Activated effector memory CD4-positive, alpha-beta T cell treated with anti-CD3 and anti-CD28 coated beads, Interleukin-2, amount 50 U/mL, for 16 hours (primary cell): ENCODE data around the gene LPAR3.
A peak's percentile ranks its signal among the peaks of the same experiment; 100 is the strongest.

Experiments
- DNase-seq: peaks from one replicate; pipeline ENCODE4 v3.0.0-alpha.2; 2020

LPAR3 gene

DNA sequence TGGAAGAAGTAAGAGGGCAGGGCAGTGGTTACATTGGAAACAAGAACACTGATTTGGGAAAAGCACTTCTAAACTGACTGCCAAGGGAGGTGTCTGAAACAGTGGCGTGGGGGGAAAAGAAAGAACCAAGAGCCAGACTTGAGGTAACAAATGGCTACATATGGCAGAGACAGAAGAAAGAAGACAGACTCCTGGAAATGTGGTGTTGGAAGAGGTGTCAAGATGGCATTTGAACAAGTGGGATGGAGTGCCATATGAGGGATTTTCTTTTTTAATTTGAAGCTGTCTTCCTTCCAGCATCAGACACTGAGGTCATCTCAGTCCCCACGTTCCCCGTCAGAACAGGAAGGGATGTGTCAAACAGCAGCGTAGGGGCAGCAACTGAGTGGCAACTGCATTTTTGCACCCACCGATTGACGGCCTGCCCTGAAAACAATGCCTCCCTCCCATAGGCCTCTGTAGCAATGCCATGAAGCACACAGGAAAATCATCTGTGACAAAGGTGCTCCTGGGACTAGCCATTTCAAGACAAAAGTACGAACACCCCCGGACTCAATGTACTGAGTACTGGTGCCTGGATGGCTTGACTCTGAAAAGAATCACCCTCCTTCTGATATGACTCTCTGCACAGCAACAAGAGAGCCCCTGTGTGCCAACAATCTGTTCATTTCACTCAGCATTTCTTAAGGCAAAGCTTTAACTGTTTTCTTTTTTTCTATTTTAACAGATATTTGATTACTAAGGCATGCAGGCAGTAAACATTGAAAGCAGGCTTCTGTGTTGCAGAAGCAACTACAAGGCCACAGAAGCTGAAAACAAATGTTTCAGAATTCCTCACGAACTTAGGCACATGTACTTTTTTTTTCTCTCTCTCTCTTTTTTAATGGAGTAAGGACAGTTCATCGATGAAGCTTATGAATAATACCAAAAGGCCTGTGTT, 37.0 kb downstream of the LPAR3 start:
- no peak for DNase-seq

DNA sequence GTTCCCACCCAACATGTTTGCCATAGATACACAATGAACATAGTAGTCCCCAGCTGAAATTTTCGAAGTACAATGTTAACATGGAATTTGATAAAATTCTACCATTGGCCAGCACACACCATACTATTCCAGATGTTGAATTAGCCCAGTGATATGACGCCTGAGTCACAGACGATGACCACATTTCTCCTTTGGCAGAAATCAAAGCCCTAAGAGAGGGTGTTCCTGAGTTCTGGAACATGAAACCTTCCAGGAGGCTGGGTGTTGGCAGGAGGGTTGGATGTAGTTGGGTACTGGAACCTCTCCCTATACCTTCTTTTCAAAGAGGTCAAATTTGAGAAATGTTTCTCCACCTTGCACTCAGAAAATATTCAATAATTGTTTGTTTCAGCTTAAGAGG, 37.8 kb downstream of the LPAR3 start:
- no peak for DNase-seq

DNA sequence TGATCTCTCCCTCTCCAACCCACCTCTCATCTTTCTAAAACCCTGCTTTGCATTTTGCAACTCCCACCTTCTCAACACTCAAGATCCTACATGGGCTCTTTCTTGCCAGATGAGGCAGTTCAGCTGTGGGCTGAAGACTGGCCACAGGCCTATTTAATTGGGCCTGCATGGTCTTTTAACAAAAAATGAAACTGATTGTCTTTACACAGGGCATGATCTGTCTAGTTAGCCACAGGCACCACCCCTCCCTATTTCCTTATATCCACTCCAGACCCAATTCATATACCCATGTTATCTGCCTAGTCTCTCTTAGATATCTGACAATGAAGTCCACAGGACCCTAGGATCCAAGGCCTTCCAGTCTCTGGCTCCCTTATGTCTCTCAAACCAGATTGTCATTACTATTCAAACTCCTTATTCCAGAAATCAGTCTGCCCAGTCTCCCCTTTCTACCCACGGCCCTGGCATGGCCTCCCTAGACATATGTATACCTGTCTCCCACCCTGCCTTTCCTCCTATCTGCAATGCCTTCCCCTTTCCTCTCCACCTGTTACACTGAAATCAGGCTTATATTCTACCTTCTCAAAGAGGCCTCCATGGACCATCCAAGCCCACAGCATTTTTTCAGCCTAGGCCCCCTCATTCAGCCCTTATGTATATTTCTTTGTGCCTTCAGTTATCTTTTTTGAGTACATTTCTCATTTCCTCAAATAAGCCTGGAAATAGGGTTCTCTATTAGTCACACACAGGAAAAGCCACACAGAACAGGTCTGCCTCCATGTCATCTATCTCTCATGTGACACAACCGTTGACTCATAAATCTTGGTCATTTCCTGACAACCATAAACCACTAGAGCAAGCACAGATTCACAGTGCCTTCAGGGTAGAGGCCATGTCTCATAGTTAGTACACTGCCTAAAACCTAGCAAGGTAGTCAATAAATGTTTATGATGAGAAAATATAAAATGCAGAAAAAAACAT, 39.0 kb downstream of the LPAR3 start:
- no peak for DNase-seq

DNA sequence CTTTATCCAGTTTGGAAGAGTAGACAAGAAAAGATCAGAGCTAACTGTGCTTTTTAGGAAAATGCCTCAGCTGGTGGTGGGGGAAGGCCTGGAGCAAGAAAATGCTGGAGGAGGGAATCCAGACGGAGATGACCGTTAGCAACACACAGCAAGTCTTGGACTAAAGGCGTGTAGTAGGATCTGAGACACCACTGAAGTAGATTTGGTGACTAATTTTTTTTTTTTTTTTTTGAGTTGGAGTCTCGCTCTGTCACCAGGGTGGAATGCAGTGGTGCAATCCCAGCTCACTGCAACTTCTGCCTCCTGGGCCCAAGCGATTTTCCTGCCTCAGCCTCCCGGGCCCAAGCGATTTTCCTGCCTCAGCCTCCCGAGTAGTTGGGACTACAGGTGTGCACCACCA, 41.2 kb downstream of the LPAR3 start:
- no peak for DNase-seq

DNA sequence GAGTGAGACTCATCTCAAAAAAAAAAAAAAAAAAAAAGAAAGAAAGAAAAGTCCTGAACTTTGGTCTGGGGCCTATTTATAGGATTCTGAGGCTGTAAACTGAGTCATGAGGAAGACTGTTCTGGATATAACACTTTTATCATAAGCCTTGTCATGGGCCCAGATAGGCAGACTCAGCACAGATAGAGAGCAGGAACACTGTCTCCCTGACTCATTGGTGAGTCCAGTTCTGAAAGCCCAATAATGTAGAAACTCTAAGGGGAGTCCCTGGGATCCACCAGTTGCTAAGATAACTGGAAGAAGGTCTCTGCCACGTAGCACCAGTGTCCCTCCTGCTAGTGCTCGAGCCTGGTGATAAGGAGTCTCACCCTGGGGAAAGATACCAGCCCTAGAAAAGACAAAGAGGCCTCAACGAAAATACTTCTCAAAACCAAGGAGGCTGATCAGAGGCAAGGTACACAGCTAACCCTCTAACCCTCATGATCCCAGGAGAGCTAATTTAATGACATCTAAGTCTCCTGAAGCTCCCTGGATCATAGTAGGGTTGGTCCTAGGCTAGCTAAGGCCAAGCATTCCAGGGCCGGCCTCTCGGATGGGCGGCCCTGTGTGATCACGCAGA, 43.5 kb downstream of the LPAR3 start:
- no peak for DNase-seq

DNA sequence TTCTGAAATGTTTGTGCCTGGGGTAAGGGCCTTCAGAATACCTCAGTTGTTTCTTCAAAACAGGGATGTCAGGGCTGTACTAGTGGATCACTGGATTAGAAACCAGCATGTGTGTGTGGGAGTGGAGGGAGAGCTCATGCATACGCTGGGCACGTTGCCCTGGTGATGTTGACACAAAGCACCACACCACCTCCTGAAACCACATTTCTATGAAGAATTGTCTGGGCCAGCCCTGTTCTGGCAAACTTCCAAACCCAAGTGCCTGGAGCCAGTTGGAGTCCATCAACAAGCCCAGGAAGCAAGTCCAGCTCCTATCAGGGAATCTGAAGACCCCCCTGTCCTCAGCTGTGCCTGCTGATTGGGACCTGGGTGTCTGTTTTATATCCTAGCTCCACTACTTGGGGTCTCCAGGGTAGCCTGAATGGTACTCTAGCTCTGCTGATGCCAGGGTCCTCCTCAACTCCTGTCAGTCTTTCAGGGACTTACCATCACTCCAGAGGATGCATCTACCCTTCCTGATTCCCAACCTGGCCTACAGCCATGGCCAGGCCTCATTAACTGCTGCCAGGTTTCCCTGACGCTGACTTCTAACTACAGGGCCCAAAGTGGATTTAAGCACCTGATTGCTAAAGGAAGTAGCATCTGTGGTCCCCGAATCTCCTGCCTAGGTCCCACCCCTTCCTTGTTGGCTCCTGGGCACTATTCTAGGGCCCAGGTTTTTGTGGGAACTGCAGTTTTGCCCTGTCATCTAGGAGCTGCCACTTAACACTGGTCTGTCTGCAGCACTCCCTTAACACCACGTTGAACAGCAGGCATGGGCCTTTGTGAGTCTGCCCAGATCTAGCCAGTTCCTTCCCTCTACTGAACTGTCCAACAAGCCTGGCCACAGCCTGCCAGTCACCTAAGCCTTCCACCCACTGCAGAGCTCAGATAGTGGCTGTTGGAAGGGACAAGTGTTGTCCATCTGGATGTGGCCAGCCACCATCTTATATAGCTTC, 45.5 kb downstream of the LPAR3 start:
- peak; percentile 66 for DNase-seq

DNA sequence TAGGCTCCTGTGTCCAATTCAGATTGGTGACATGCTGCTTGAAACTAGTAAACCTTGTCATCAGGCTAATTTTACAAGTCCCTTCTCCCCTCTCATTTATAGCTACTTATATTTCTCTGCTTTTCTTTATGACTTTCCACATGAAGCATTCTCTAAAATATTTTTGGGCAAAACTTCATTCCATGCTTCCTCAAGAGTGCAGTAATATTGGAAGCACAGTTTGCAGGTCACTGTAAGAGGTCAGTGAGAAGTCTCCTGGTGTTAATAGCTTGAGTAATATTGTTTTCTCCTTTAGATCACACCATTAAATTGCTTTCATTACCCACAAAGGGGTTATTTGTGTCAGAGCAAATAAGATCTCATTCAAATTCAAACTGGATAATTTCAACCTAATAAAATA, 46.6 kb downstream of the LPAR3 start:
- DNase-seq: no peak

DNA sequence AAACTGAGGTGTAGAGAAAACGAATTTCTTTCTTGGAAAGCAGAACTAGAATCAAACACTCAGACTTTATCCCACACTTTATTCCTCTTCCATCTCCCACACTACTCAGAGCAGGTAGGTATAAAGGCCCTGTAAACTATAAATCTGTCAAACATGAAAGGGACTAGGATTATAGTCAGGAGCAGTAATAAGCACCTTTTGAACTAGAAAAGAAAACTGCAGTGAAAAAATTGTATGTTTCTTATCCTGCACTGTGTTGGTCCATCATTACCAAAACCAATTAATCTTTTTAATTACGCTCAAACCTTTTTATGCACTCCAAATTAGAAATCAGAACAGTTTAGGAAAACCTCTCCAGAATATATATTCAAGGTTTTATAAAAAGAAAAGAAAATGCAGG, 47.6 kb downstream of the LPAR3 start:
- DNase-seq: no peak

DNA sequence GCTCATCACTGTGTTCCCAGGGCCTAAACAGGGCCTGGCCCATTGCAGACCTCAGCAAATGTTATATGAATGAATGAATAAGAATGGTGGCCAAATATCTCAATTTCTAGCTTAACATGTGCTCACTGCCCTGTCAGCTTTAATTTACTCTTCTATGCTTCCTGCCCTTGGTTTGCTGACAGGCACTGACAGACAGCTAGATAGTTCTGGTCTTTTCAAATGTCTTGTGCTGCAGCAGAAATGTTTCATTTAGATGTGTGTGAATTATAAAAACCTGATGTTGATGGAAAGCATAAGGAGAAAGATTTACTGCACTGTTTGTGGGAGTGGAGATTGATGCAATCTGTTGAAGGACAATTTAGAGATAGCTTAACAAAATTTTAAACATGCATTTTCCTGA, 48.9 kb downstream of the LPAR3 start:
- DNase-seq: no peak

DNA sequence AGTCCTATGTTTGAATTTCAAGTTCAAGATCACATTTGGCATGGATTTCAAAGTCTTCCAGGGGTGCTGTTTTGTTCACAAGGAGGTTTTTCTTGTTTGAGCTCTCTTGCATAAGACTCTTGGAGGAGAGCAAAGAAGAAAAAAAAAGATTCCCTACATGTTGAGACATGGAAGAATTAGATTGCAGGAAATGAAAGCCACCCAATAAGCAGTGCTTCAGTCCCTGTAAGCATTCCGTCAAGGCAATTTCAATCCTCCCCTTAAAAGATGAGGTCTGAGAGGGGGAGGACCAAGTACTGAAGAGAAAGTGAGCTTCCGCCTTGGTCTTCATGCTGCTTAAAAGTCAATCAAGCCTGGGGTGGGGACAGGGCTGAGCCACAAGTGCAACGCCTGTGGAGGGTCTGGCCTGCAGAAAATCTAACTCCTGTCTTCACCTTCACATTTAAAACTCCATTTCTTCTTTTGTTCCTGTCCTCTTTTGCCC, 50.2 kb downstream of the LPAR3 start:
- no peak for DNase-seq

DNA sequence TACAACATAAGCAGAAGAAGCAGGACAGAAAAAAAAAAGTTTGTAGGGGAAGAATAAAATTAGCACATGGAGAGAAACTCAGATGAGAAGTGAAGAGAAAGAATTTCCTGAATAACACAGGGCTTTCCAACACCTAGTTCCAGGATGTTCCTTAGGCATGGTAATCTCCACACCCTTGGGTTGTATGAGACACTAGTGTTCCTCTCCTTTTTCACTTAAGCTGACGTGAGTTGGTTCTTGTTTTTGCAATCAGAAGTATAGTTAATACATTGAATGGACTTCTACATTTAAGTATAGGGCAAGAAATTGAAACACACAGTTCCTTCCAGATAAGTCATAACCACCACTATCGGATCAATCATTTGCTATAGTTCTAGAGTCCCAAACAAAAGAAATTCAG, 51.0 kb downstream of the LPAR3 start:
- no peak for DNase-seq

DNA sequence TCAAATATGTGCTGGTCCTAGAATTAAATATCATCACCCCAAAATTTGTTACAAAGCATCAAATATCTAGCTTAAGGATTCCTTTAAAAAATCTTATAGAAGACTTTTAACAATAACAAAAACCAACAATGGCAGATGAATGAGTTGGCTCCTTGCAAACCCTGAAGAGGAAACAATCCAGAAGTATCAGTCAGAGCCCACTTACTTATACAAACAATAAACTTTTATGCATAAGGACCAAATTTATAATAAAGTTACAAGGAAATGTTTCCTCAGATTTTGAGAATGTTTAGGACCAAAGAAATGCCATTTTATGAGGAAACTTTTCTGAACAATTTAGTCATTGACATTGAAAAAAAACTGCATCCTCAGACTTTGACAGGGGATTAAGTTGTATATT, 52.7 kb downstream of the LPAR3 start:
- DNase-seq: no peak

DNA sequence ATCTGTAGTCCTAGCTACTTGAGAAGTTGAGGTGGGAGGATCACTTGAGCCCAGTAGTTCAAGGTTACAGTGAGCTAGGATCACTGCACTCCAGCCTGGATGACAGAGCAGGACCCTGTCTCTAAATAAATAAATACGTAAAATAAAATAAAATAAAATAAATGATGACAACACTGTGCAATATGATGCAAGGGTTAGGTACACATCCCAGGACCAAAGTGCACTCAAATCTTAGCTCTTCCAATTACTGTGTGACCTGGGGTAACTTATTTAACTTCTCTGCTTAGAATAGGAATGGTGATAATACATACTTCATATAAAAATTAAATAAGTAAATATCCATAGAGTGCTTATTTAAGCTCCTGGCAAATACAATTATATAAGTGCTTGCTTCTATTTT, 53.5 kb downstream of the LPAR3 start:
- DNase-seq: no peak

DNA sequence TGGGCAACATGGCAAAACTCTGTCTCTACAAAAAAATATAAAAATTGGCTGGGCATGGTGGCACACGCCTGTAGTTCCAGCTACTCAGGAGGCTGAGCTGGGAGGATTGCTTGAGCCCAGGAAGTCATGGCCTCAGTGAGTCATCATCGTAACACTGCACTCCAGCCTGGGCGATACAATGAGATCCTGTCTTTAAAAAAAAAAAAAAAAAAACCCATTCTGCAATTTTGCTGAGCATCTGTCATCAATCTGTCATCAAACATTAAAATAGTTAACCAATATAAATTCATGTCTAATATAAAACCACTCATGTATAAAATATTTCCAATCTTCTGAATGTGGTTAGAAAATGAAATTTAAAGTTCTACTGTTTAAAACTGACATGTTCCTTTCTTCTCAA, 56.9 kb downstream of the LPAR3 start:
- no peak for DNase-seq

DNA sequence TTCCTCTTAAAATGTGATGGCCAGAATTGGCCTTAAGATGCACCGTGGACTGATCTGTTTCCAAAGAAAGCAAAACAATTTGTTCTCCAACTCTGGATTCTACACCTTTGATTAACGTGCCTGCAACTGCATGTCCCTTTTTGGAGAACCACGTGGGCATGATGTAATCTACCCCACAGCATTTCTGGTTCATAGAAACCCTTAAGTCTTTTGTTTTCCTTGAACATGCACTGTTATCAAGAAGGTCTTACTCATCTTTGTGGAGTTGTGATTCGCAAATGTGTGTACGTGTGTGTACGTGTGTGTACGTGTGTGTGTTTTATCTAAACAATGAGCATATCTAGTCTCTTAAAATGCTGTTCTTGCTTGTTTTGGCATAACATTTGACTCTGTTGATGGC, 57.8 kb downstream of the LPAR3 start:
- DNase-seq: no peak

DNA sequence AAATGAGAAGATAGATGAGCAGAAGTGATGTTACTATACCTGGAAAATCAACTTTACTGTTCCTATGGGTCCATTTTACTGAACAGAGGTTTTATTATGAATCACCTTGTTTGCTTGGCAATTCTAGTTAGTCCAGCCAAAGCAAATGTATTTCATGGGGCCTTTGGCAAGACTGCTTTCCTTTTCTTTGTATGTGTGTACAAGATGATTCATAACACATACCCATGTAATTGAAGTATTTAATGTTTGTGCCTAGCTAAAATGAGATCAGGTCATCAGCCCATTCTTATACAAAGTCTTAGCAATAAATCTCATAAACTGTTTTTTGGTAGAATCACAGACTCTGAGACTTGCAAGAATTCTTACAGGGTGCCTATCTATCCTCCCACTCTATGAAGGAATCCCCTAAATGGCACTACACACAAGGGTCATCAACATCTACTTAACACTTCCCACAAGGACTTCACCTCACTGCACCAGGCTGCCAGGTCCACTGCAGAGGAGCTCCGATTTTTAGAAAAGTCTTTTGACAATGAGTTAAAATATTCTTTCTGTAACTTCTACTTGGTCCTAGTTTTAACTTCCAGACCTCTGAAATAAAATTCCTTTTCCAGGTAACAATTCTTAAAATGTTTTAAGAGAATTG, 58.5 kb downstream of the LPAR3 start:
- no peak for DNase-seq

DNA sequence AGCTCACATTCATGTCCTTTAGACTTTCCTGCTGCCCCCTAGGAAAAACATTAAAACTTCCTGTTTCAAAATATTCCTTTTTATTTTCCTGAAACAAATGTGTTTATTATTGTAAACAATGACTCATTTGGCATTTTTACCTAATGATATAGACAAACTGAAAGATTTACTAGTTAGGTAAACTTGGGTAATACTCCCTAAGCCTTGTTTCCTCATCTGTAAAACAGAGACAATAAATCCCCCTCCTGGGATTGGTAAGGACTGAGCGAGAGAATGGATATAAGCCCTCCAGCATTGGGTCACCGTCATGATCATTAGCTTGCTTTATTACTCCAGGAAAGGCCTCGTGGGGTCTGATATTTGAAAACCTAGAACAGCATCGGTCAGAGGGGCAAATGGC, 59.8 kb downstream of the LPAR3 start:
- DNase-seq: no peak

DNA sequence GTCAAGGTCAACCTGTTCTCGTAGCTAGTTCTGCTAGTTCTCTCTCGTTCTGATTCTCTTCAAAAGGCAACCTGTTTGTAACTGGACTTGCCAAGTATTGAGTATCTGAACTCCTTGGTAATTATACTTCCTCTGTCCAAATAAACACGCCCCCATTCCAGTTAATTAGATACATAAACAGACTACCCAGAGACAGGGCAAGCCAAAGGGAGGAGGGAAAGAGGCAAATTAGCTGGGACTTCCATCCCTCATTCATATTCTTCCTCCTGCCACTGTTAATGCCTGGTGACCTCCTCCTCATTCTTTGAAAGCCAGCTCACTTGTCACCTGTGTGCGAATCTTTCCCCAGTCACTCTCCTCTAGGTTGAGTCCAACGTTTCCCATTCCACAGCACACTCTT, 62.9 kb downstream of the LPAR3 start:
- no peak for DNase-seq

DNA sequence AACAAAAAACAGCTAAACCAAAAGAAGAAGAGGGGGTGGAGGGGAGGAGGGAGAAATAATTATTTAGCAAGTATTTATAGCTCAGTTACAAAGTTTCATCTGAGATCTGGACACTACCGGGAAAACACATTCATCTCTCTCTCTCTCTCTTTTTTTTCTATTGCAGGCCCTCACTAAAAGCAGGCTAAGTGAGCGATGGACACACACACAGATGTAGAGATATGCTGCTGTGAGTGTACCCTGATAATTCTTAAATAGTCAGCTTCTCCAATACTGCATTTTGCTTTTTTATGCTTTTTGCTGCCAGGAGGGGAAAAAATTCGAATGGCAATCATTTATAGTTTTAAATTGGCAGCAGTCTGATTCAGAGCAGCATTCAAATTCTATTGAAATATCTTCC, 65.0 kb downstream of the LPAR3 start:
- DNase-seq: no peak

DNA sequence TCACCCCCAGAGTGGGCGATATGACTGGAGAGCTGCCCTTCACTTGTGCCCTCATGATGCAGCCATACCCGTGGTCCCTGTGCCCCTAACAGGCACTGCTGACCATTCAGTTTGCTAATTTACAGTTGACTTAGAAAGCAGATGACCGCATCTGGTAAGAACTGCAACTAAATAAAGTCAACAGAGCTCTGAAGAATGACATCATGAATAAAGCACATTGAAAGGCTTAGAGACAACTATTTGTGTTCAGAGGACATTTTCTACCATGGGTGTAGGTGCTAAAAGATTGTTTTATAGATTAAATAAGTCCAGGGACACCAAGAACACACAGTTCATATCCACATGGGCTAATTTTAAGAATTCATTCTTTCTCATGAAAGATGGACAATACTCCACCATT, 65.5 kb downstream of the LPAR3 start:
- DNase-seq: no peak

DNA sequence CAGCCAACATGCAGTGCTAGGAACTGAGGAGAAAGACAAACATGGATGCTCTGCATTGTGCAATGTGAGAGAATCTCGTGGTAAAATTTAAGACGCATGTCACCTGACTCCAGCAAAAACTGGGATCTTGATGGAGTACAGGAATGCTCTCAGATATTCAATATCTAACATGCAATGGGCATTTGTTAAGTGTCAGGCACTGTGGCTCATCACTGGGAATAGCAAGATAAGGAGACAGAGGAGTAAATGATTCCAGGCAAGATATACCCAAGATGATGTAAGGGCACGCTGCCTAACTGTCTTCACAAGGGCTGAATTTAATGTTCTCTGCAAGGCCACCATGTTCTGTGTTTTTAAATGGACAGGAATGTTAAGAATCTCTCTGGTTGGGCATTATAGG, 67.8 kb downstream of the LPAR3 start:
- DNase-seq: no peak
